ENCODE measurements around the gene SDK1.
"Not testable (repeated sequence)": the region's sequence is repeated elsewhere in the genome, so short reads cannot be mapped to it uniquely, and the experiment has no call there.

Gene SDK1

DNA sequence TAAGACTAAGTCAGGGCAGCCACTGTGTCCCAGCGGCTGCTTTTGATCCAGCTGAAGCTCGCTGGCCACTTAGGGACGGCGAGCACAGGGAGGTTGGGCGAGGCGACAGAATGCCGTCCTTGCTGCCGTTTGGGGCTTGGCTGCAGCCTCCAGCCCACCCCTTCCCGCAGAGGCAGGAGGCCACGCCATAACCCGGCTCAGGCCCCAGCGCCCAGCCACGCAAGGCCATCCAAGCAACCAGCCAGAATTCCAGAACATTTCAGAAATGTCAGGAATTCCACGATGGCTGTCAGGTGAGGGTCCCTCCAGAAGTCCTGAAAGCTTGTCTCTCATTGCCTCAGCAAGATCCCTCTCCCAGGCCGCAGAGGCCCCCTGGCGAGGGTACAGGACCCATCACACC lies 901.9 kb downstream of the SDK1 start:
- no peak for DNase-seq

DNA sequence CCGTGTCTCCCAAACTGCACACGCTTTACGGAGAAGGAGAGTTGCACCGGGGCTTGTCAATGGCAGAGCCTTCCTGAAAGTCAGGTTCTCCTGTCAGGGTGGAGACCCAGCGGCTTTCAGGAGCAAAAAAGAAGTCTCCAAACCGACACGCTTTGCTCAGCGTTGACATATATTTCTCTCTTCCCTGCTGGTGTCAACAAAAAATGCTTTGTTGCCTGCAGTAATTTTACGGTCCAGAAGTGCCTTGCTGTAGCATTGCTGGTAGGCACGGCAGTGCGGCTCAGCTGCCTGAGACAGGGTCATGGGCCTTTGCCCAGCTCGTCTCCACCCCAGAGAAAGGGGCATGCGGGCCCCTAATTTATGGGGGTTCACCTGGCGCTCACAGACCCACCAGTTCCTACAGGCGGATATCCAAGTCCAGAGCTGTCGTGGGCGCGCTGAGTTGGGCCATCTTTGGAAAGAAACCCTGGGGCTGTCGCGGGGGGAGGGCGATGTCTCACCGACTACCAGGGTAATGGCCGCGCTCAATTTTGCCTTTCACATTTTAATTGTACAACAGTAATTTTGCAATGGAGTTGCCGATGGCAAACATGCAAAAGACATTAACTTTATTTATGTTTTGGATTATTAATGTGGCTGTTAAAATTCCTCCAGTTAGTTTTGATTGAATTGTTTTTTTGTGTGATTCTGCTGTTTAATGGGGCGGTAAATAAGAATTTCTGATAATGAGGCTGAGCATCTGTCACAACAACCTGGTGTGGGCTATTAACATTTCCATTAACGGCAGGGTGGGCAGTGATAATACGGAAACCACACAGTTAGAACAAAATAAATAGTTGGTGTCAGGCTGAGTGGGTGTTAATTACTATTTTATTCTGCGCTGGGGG lies 902.8 kb downstream of the SDK1 start:
- no peak for DNase-seq

DNA sequence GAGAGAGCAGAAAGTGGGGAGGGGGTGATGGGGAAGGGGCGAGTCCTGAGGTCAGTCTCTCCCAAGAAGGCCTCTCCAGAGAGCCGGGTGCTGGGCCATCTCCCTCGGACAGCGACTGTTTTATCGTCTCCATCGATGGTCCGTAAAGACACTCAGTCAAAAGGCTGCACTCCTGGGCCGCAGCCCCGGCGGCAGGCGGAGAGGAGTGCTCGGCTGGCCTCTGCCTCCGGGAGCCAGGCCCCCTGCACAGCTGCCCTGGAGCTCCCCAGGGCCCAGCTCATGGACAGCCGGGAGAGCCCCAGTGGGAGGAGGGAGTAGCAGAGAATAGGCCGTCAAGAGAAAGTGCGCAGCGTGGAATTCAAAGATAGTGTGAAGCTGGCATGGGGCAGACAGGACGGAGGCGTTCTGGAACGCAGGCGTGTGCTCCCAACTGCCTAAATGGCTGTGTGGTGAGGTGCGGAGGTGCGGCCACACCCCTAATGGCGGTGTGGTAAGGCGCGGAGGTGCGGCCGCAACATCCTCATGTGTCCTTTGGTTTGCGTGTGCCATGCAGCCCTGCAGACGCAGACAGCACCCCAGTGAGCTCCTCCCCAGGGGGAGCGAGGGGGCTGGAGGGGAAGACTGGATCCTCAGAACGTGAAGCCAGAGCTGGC lies 903.6 kb downstream of the SDK1 start:
- DNase-seq = no peak

DNA sequence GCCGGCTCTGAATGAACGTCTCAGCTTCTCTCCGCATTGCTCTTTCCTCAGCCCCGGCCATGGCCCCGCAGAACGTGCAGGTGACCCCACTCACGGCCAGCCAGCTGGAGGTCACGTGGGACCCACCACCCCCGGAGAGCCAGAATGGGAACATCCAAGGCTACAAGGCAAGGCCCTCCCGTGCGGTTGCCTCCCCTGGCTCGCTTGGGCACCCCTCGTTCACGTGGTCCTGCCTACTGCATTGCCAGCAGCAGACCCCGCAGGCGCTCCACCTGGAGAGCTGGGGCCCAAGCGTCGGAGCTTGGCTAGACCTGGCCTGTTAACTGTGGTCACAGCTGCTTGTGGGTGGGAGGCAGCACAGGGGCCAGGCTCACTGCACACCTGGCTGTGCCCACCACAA lies 904.8 kb downstream of the SDK1 start:
- DNase-seq = no peak

DNA sequence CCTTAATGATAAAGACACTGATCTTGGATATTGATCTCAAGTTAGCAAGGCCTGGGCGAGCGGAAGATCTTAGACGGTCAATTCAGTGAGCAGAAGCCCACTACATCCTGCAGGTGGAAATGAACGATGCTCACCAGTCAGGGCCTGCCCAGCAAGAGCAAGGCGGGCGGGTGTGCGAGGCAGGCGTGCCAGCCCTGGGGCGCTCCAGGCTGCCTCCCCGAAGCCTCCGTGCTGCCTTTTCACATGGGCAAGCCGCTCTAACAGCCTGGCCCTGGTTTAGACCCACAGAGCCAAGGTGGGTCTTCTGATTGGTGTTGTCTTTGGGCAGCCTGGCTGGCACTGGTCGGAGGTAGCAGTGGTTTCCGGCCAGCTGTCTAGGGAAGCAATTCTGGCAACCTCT lies 906.0 kb downstream of the SDK1 start:
- no peak for DNase-seq

DNA sequence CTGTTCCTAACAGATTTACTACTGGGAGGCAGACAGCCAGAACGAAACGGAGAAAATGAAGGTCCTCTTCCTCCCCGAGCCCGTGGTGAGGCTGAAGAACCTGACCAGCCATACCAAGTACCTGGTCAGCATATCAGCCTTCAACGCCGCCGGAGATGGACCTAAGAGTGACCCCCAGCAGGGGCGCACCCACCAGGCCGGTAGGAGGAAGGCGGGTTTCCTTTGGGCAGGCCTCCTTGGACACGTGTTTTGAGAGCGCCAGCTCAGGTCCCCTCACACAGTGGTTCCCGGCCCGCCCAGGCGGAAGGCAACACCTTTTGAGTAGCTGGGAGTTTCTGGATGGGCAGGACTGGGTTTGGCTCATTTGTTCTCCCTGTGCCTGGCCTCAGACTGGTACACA lies 907.0 kb downstream of the SDK1 start:
- no peak for DNase-seq

DNA sequence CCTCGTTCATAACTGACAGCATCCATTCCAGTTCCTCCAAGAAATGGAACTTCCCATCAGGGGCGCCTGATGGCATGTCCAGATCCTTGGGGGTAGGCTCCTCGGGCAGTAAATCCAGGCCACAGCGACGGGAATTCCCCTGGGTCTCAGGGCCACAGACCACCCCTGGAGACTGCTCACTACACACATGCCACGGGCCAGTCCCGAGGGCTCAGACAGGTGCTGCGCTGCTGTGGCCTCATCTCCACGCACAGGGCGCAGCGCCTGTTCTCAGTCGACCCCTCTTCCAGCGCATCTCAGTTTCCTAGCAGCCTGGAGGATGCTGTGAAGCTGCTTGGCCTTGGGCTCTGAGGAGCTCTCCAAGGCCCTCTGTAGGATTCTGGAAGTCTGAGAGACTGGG lies 907.5 kb downstream of the SDK1 start:
- DNase-seq = no peak

DNA sequence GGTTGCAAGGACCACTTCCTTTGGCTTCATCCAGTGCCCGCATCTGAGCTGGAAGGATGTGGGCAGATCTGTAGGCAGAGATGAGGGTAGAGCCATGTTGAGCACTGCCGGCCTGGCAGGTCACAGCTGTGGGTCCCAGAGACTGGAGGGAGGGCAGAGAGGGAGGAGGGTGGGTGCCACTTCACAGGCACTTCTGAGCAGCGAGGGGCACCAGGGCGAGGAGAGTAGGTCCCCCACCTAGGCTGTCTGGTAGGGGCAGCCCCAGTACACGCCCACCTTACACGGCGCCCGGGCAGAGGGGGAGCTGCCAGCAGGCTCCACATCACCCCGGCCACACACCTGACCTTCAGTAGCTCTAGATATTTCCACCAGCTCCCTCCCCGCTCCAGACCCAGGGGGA lies 908.1 kb downstream of the SDK1 start:
- DNase-seq = no peak

DNA sequence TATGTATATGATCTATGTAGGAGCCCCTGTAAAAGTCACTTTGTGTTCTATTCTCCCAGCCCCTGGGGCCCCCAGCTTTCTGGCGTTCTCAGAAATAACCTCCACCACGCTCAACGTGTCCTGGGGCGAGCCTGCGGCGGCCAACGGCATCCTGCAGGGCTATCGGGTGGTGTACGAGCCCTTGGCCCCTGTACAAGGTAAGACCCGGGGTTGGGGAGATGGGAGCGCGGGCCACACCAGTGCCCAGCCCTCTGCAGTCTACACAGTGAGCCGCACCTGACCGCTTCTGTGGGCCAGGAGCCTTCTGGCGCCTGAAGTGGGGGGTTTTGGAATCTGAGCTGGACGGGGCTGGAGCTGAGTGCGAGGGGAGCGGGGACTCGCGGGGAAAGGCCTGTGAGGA lies 908.9 kb downstream of the SDK1 start:
- DNase-seq = no peak

DNA sequence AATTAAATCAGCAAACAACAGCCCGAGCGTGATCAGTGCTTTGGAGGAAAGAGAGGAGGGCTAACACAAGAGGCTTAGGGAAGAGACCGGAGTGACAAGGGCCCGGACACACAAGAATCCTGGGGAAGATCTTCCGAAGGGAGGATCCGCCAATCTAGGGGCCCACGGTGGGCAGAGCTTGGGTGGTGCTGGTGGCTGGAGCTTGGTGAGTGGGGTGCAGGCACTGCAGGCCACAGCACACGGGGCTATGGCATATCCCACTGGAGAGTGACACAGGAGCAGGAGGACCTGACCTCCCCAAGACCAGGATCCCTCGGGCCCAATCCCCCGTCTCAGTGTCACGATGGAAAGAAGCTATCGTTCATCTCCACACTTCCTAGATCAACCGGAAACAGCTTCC lies 909.8 kb downstream of the SDK1 start:
- no peak for DNase-seq

DNA sequence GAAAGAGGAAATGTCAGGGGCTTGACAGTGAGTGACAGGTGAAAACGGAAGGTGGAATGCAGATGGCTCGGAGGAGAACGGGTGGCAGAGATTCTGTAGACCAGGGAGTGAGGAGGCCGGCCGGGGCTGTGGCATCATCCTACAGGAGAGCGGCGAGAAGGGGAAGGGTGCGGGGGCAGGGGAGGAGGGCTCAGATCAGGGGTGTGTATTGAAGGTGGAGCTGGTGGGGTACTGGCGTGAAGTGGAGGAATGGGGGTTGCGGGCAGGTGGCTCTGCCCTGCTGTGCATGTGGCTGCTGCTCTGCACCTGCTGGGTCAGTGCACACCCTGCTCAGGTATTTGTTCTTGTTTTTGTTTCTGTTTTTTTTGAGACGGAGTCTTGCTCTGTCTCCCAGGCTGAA lies 910.2 kb downstream of the SDK1 start:
- DNase-seq = no peak

DNA sequence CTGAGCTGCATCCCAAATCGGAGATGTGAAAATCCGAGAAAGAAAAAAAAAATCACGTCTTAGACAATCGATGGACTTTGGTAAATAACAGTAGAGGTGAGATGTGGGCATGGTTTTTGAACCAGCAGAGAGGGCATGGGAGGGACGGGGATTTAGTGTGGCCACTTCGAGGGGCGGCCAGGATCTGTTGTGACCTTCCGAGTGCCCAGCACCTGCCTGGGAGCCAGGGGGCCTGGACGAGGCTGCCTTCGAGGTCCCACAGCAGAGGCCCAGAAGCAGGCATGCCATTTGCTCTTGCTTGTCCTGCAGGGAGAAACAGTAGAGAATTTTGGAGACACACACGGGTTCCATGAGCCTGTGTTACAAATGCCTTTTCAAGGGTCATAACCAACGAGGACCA lies 911.3 kb downstream of the SDK1 start:
- DNase-seq = no peak

DNA sequence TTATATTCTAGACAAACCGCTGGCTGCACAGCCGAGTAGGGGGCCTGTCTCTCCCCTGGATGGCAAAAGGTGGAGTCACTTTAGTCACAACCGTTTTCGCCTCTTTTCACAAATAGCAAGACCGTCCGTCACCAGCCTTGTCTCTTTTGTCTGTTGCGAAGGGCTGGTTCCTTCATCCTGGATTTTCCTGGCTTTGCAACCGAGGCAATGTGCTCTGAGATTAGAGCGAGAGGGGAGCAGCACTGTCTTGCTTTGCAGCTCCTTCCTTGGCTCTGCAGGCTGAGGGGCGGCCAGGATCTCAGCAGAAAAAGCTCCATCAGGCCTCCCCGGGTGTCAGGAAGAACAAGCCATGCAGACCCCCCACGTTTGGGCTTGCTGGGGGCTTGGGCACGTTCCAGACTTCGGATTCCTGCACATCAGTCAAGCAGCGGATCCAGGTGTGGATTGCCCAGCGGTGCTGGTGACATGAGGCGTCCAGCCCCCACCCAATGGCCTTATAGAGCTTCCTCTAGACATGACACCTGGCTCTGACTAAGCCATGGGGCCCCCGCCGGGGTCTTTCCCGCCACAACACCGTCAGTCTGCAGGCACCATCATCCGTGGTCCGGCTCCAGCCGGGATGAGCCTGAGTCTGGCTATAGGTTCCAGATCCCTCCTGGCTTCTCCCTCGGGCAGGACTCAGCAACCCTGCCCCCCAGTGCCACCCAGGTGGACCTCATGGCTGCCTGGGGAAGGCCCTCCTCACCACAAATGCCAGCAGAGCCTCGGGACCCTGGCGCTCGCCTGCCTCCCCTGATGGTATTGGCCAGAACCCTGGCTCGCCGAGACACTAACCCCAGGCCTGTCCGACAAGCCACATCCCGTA lies 913.5 kb downstream of the SDK1 start:
- DNase-seq = no peak

DNA sequence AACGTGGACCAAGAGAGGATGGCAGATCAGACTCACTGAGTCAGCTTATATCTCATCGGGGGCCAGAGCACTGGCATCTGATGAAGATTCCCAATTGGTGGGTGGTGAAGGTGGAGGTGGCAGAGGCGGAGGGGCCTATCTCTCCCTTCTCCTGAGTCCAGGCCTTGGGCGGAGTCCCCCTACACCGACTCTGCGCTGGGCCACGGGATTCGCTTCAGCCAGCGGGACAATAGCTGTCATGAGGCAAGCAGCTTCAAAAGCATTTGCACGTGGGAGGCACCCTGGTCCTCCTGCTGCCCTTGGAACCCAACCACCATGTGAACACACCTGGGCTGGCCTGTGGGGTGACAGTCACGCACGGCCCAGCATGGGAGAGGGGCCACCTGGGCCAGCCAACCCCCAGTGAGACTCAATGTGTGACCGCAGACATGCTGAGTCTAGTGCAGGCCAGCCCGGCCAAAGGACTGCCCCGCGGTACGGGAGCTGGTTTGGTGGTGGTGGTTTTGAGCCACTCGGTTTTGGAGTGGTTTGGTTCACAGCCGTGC lies 914.2 kb downstream of the SDK1 start:
- DNase-seq = no peak

DNA sequence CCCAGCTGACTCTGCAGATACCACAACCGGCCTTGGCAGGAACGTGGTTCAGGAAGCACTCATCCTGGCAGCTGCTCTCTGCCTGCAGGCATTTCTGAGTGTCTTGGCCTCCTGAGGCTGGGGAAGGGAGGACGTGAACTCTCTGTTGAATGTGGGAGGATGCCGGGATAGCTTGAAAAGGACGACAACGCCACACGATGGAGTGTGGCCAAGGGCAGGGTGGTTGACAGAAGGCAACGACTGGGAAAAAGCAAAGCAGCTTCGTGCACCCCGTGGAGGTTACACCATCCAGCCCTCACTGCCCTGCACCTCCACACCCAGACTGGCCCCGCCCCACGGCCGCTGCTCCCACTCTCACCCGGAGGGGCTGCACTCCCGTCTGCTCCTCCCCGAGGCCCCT lies 915.0 kb downstream of the SDK1 start:
- DNase-seq = no peak

DNA sequence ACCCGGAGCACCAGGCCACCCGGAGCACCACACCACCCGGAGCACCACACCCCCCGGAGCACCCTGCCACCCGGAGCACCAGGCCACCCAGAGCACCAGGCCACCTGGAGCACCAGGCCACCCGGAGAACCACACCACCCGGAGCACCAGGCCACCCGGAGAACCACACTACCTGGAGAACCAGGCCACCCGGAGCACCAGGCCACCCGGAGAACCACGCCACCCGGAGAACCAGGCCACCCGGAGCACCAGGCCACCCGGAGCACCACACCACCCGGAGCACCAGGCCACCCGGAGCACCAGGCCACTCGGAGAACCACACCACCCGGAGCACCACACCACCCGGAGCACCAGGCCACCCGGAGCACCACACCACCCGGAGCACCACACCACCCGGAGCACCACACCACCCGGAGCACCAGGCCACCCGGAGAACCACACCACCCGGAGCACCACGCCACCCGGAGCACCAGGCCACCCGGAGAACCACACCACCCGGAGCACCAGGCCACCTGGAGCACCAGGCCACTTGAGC lies 916.1 kb downstream of the SDK1 start:
- not testable (repeated sequence) for DNase-seq

DNA sequence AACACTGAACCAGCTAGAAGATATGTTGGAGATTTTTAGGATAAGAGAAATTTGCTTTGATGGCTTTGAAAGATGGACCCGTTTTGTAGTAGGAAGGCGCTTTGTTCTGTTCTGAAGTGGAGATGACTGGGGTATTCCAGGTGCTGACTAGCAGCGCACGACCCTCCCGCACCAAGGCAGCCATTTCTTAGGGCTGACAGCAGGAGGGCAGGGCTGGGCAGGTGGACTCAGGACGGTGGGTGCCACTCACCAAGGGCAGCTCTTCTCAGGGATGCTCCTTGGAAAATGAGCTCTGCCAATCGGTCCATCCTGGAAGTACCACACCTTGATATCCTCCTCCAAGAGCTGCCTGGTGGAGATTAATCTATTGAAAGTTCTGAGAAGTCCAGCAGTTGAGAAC lies 917.4 kb downstream of the SDK1 start:
- DNase-seq = no peak

DNA sequence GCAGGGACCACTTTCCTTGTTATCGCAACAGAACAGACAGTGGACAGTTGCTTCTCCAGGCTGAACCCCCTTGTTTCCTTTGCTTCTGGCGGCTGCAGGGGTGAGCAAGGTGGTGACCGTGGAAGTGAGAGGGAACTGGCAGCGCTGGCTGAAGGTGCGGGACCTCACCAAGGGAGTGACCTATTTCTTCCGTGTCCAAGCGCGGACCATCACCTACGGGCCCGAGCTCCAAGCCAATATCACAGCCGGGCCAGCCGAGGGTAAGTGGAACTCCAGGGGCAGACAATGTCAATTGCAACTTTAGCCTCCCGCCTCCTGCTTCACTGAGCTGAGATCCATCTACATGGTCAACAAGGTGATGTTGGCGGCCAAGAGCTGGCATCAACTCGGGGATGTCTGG lies 919.0 kb downstream of the SDK1 start:
- no peak for DNase-seq

DNA sequence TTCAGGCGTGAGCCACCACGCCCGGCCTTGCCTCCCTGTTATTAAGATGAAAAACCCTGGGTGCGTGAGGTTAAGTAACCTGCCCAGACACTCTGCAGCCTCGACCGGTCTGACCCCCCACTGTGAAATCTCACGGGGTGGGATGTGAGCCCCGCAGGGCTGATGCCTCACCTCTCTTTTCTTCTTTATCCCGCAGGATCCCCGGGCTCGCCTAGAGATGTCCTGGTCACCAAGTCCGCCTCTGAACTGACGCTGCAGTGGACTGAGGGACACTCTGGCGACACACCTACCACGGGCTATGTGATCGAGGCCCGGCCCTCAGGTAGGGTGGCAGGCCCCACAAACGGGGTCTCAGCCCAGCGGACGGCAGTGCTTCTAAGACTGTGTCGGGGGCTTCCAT lies 920.0 kb downstream of the SDK1 start:
- DNase-seq = no peak

DNA sequence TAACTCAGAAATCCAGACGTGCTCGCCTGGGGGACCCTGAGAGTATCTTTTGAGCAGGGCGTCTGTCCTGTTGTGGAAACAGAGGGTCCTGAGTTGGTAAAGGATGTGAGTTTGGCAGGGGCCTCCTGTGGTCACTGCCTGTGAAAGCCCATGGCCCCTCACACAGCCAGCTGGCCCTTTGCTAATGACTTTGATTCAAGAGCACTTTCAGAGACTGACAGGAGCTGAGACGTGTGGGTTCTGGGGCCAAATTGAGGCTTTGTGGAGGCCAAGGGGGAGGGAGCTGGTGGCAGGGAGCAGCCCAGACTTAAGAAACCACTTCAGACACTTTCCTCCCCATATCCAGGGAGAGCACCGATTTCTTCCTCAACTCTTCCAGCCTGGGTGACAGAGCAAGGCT lies 921.6 kb downstream of the SDK1 start:
- DNase-seq = no peak

DNA sequence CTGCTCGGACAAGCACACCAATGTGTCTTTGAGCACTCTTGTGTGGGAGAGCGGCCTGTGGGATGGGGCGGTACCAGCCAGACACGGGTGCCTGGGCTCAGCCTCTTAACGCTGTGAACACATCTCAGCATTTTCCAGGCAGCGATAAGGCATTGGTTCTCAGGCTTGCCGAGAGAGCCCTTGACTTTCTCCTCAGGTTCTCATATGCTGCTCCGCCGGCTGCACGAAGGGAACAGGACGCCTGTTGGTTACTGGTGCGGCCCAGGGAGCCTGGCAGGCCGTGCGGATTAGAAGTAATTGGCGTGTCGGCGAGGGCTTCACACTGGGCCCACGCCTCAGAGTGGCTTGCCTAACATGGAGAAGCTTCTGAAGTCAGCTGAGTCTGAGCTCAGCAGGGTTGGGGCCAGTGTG lies 924.3 kb downstream of the SDK1 start:
- no peak for DNase-seq

DNA sequence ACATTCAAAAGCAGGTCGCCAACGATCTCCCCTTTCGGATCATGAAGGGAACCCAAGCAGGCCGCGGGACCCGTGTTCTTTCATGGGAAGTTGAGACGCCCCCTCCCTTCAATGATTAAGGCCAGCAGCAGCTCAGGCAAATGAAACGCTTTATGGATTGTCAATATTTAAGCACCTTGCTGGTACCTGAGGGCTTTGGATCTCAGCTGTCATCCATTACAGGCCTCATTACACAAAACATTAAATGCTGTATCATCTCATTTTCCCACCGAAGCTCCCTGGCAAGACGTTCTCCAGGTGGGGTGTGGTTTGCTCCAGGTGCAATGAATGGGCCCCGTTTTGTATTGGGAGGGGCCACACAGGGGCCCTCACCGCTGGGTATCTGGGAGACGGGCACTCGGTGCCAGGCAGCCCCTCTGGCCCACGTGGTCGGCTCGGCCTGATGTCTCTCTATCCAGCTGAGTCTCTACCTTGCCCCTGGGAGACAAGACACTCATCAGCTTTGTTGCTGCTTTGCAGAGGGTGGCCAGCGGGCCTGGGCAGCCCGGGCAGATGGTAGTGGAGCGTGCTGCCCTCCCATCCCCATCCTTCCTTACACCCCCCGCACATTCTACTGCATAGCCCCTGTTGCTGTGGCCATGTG lies 925.0 kb downstream of the SDK1 start:
- no peak for DNase-seq

DNA sequence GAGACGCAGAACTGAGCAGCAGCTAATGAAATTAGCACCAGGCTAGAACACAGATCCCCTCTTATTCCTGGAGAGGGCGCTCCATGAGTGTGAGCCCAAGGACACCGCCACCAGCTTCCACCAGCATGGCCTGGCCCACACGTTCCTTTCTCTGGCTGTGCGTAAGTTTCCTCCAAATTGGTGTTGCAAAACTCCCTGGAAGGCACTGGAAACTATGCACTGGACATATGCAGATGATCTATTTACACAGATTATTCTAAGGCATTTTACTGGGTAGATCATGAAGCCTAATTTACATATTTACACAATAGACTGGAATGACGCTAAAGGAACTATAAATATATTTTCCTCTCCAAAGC lies 925.5 kb downstream of the SDK1 start:
- no peak for DNase-seq
